GM18870 (cell line): ENCODE data around the gene GABRD.

Experiments used
- ATAC-seq: cut with Tn5 transposase; IDR thresholded peaks from one replicate; pipeline ENCODE4 v1.9.1; 2021; ENCODE audit warnings: moderate library complexity; ENCODE audit not compliant: unreplicated experiment

Gene GABRD

GRCh38 chr1:1985375-1986050 lies 33.6 kb upstream of the GABRD start:
- ATAC-seq = no peak

- ATAC-seq = no peak
Observed at GRCh38 chr1:1986451-1987141, 32.5 kb upstream of the GABRD start.

- no peak for ATAC-seq
Observed at GRCh38 chr1:1987142-1987510, 32.0 kb upstream of the GABRD start.

GRCh38 chr1:1988061-1988945 lies 30.8 kb upstream of the GABRD start:
- ATAC-seq = no peak

GRCh38 chr1:1989102-1989542 lies 30.0 kb upstream of the GABRD start:
- ATAC-seq = no peak

- no peak for ATAC-seq
Observed at GRCh38 chr1:1989789-1990188, 29.4 kb upstream of the GABRD start.

- ATAC-seq = no peak
Observed at GRCh38 chr1:1990222-1990621, 28.9 kb upstream of the GABRD start.

GRCh38 chr1:1994536-1994935 lies 24.6 kb upstream of the GABRD start:
- ATAC-seq = no peak

GRCh38 chr1:1996207-1996651 lies 22.9 kb upstream of the GABRD start:
- ATAC-seq = no peak

GRCh38 chr1:1997576-1997975 lies 21.6 kb upstream of the GABRD start:
- ATAC-seq = no peak

GRCh38 chr1:2000432-2000831 lies 18.7 kb upstream of the GABRD start:
- ATAC-seq = no peak

- no peak for ATAC-seq
Observed at GRCh38 chr1:2000850-2001249, 18.3 kb upstream of the GABRD start.

GRCh38 chr1:2001773-2002411 lies 17.3 kb upstream of the GABRD start:
- ATAC-seq = no peak

- ATAC-seq = no peak
Observed at GRCh38 chr1:2003541-2004131, 15.5 kb upstream of the GABRD start, which contains the start of gene CFAP74. TSS of gene CFAP74 (minus strand) at chr1:2003786. CDS start at chr1:1990956, 12,830 bp downstream.

- no peak for ATAC-seq
Observed at GRCh38 chr1:2004856-2005255, 14.3 kb upstream of the GABRD start.

- ATAC-seq = no peak
Observed at GRCh38 chr1:2009101-2010053, 9.8 kb upstream of the GABRD start.

GRCh38 chr1:2014181-2014580 lies 5.0 kb upstream of the GABRD start:
- ATAC-seq = no peak

GRCh38 chr1:2014741-2015735 lies 4.1 kb upstream of the GABRD start:
- no peak for ATAC-seq
